K562 (cell line): Measurements from ENCODE around the gene AFAP1. TPM values are rescaled to one million over a fixed set of nuclear protein-coding genes. Genes with fewer than 3 reads are reported as not detected.
A peak's percentile ranks its signal among the peaks of the same experiment; 100 is the strongest.

Experiments used
- ATAC-seq: fragments of 200-7000 bp; cut with Tn5 transposase; 3 replicates; pipeline ENCODE4 v1.9.1; 2020; ENCODE audit warnings: moderate library complexity
- BruUV-seq: library from RNA; stranded (reverse); fragments of 400-500 nt; replicated peaks from 2 replicates; lab custom pipeline; 2021; lab: Mats Ljungman, UMichigan
- CTCF ChIA-PET: fragments of 300-600 bp; formaldehyde crosslinking; extraction: SDS; loops from one replicate; lab custom pipeline; 2021; ENCODE audit warnings: low intra/inter-chr PET ratio; lab: Yijun Ruan, JAX
- POLR2A ChIA-PET: fragments of 300-600, 350-650 bp; sonication (Branson Sonifier 250); formaldehyde crosslinking; extraction: SDS; loops from one replicate; lab custom pipeline; 2021; ENCODE audit warnings: antibody characterized with exemption, inconsistent platforms; lab: Yijun Ruan, JAX
- DNase-seq, 4 experiments: peaks; one replicate each; pipeline versions ENCODE4 v3.0.0 to v3.0.0-alpha.2; 2011 to 2018; ENCODE audit warnings: low spot score in 3 of 4, mixed read lengths in 3 of 4; ENCODE audit errors: extremely low read depth in 1 of 4
- FAIRE-seq: peaks from 2 replicates; lab custom pipeline; 2011; peaks lifted over from hg19 to GRCh38; lab: Jason Lieb, UNC
- H2AFZ ChIP-seq: 2 replicates; pipeline ENCODE4 v1.6.0; 2011; ENCODE audit warnings: low read depth, low read length, control low read depth, inconsistent platforms
- H3K27ac ChIP-seq: fragments of 200-600 bp; 3 replicates; pipeline ENCODE4 v1.8.0; 2011; ENCODE audit warnings: low read depth, mild to moderate bottlenecking, control low read depth, inconsistent platforms, low read length, moderate library complexity, mixed read lengths; ENCODE audit errors: extremely low read depth
- H3K27me3 ChIP-seq, 2 experiments: fragments of 300-600 bp in 1 of 2; 2 replicates in 1 of 2; 3 replicates in 1 of 2; pipeline versions ENCODE4 v1.6.0 to v1.8.0; 2011; ENCODE audit warnings: inconsistent platforms in 2 of 2, low read length in 2 of 2, mild to moderate bottlenecking in 1 of 2, mixed read lengths in 1 of 2, moderate library complexity in 1 of 2; ENCODE audit not compliant: control insufficient read depth in 2 of 2, insufficient read depth in 2 of 2
- H3K36me3 ChIP-seq: fragments of 300-600 bp; 3 replicates; pipeline ENCODE4 v1.8.0; 2011; ENCODE audit warnings: mild to moderate bottlenecking, low read length, inconsistent platforms; ENCODE audit not compliant: control insufficient read depth, insufficient read depth
- H3K4me1 ChIP-seq, 2 experiments: fragments of 200-600 bp in 1 of 2; replicated peaks in 1 of 2; 2 replicates in 1 of 2; 3 replicates in 1 of 2; pipeline versions ENCODE4 v1.5.1 to v1.8.0; 2011; ENCODE audit warnings: inconsistent platforms in 2 of 2, low read length in 2 of 2, mild to moderate bottlenecking in 1 of 2, mixed read lengths in 1 of 2, moderate library complexity in 1 of 2; ENCODE audit not compliant: control insufficient read depth in 2 of 2, insufficient read depth in 2 of 2
- H3K4me2 ChIP-seq: 2 replicates; pipeline ENCODE4 v1.6.1; 2011; ENCODE audit warnings: low read length, control low read depth, inconsistent platforms, mixed read lengths; ENCODE audit not compliant: insufficient read depth
- H3K4me3 ChIP-seq: fragments of 200-600 bp; sonication (generic), shearing (Covaris generic); 2 replicates; pipeline ENCODE4 v1.5.1; 2016; ENCODE audit warnings: control low read depth, inconsistent platforms
- H3K79me2 ChIP-seq: fragments of 200-600 bp; 3 replicates; pipeline ENCODE4 v1.8.0; 2011; ENCODE audit warnings: low read length, inconsistent platforms; ENCODE audit not compliant: control insufficient read depth, insufficient read depth
- H3K9ac ChIP-seq, 2 experiments: 2 replicates each; pipeline versions ENCODE4 v1.6.0 to v1.6.1; 2011; ENCODE audit warnings: low read depth in 2 of 2, low read length in 2 of 2, control low read depth in 1 of 2, inconsistent platforms in 1 of 2, mild to moderate bottlenecking in 1 of 2, mixed read lengths in 1 of 2; ENCODE audit not compliant: insufficient read depth in 1 of 2
- H3K9me1 ChIP-seq: one replicate; pipeline ENCODE4 v1.6.0; 2011; ENCODE audit warnings: inconsistent platforms, mild to moderate bottlenecking, low read length, moderate library complexity; ENCODE audit not compliant: control insufficient read depth, insufficient read depth
- H3K9me3 ChIP-seq: replicated peaks from 2 replicates; pipeline ENCODE4 v1.5.1; 2011; ENCODE audit warnings: low read depth, low read length, inconsistent platforms; ENCODE audit not compliant: control insufficient read depth, insufficient read depth
- H4K20me1 ChIP-seq: replicated peaks from 2 replicates; pipeline ENCODE4 v1.6.1; 2011; ENCODE audit warnings: low read length, inconsistent platforms, mixed read lengths; ENCODE audit not compliant: control insufficient read depth, insufficient read depth
- ATF1 ChIP-seq, 2 experiments: fragments of 450-650 bp in 1 of 2; IDR thresholded peaks; 2 replicates each; pipeline ENCODE4 v1.6.1; 2016; ENCODE audit warnings: missing compliant biosample characterization in 1 of 2, missing genetic modification characterization in 1 of 2
- C11orf30 ChIP-seq: fragments of 450-650 bp; IDR thresholded peaks from 2 replicates; pipeline ENCODE4 v1.6.1; 2016; ENCODE audit warnings: low read depth, mild to moderate bottlenecking
- CBX1 ChIP-seq: sonication (generic); IDR thresholded peaks from 2 replicates; pipeline ENCODE4 v1.6.1; 2016; ENCODE audit warnings: antibody characterized with exemption, low read depth, mild to moderate bottlenecking
- DIDO1 ChIP-seq: fragments of 450-650 bp; IDR thresholded peaks from 2 replicates; pipeline ENCODE4 v1.6.1; 2016; ENCODE audit warnings: low read depth, missing biosample characterization, missing genetic modification characterization
- FOXM1 ChIP-seq, 2 experiments: fragments of 450-650 bp in 1 of 2; sonication (generic) in 1 of 2; formaldehyde crosslinking in 1 of 2; IDR thresholded peaks; 2 replicates each; pipeline versions ENCODE4 v1.6.1 to v1.9.0; 2017 to 2022; ENCODE audit warnings: low read depth in 2 of 2, mild to moderate bottlenecking in 2 of 2, missing genetic modification reagents in 1 of 2, moderate library complexity in 1 of 2
- GTF2E2 ChIP-seq: fragments of 200-800 bp; sonication (Bioruptor generic); IDR thresholded peaks from 2 replicates; pipeline ENCODE4 v1.6.1; 2016; ENCODE audit warnings: missing genetic modification characterization, missing compliant biosample characterization
- MAFK ChIP-seq: IDR thresholded peaks from 2 replicates; pipeline ENCODE4 v1.6.1; 2011; ENCODE audit warnings: low read length, improper control_type of control experiment
- NCOA4 ChIP-seq: fragments of 450-650 bp; IDR thresholded peaks from 2 replicates; pipeline ENCODE4 v1.6.1; 2018; ENCODE audit warnings: mild to moderate bottlenecking; ENCODE audit not compliant: partially characterized antibody
- POLR2B ChIP-seq: fragments of 450-650 bp; IDR thresholded peaks from 2 replicates; pipeline ENCODE4 v1.6.1; 2018; ENCODE audit warnings: low read depth; ENCODE audit not compliant: partially characterized antibody
- POU5F1 ChIP-seq: fragments of 150-350 bp; IDR thresholded peaks from 2 replicates; pipeline ENCODE4 v1.6.1; 2014; ENCODE audit warnings: borderline replicate concordance, low read length, low read depth, mild to moderate bottlenecking; ENCODE audit not compliant: partially characterized antibody
- RBFOX2 ChIP-seq: fragments of 200-400 bp; formaldehyde crosslinking; IDR thresholded peaks from 2 replicates; pipeline ENCODE4 v1.6.1; 2017; ENCODE audit warnings: low read depth, mild to moderate bottlenecking, low read length, moderate library complexity
- SMARCA4 ChIP-seq: fragments of 450-650 bp; IDR thresholded peaks from 2 replicates; pipeline ENCODE4 v1.6.1; 2016
- SRSF1 ChIP-seq: fragments of 200-400 bp; formaldehyde crosslinking; IDR thresholded peaks from 2 replicates; pipeline ENCODE4 v1.6.1; 2017; ENCODE audit warnings: mild to moderate bottlenecking, low read depth, low read length, moderate library complexity
- TBL1XR1 ChIP-seq, 2 experiments: IDR thresholded peaks; 2 replicates each; pipeline ENCODE4 v1.6.1; 2012; ENCODE audit warnings: improper control_type of control experiment in 2 of 2, low read length in 2 of 2, mild to moderate bottlenecking in 1 of 2
- TRIM28 ChIP-seq: fragments of 450-650 bp; IDR thresholded peaks from 2 replicates; pipeline ENCODE4 v1.6.1; 2017
- XRCC5 ChIP-seq: fragments of 200-400 bp; formaldehyde crosslinking; IDR thresholded peaks from 2 replicates; pipeline ENCODE4 v1.6.1; 2017; ENCODE audit warnings: low read depth, mild to moderate bottlenecking, low read length
- YBX1 ChIP-seq: fragments of 450-650 bp; IDR thresholded peaks from 2 replicates; pipeline ENCODE4 v1.7.1; 2016; ENCODE audit warnings: mild to moderate bottlenecking
- ZC3H11A ChIP-seq: IDR thresholded peaks from 2 replicates; pipeline ENCODE4 v1.6.1; 2012; ENCODE audit warnings: low read depth, low read length, improper control_type of control experiment
- ZNF143 ChIP-seq: sonication (generic); formaldehyde crosslinking; IDR thresholded peaks from 2 replicates; pipeline ENCODE4 v1.9.0; 2022; ENCODE audit warnings: mild to moderate bottlenecking, missing genetic modification reagents
- WGBS: fragments of 100-300 bp; shearing (Covaris generic); methylation state at CpG from one replicate; pipeline ENCODE4 v1.1.6; 2016; ENCODE audit warnings: low coverage, mixed read lengths; ENCODE audit not compliant: insufficient coverage; ENCODE audit errors: missing lambda C conversion rate; 5-methylcytosine and 5-hydroxymethylcytosine counted together
- in situ Hi-C: fragments of 300-500 bp; cut with MboI; formaldehyde crosslinking; loops from 4 replicates; pipeline ENCODE4 v1.15.0; 2018; ENCODE audit warnings: inconsistent platforms, mixed read lengths
- intact Hi-C: fragments of 100-400 bp; cut with micrococcal nuclease; formaldehyde crosslinking; loops from 2 replicates; pipeline ENCODE4 v1.14.2; 2022
- polyA plus RNA-seq, 8 experiments: library from polyadenylated mRNA; depleted of rRNA in 4 of 8; stranded (reverse) in 5 of 8; unstranded in 3 of 8; fragments of >200 nt; fragmentation: Nextera tagmentation in 2 of 8; fragmentation: Illumina TruSeq in 1 of 8; extraction: Ambion mirVana in 2 of 8; extraction: Trizol in 1 of 8; gene quantifications; 2 replicates each; pipeline versions ENCODE4 v1.2.1 to v1.2.3, GENCODE V29; 2011 to 2014; ENCODE audit warnings: inconsistent platforms in 1 of 8, missing spikeins in 1 of 8
- total RNA-seq, 7 experiments: library from RNA; depleted of rRNA in 6 of 7; stranded (reverse); fragments of >200 nt in 6 of 7; fragmentation: Illumina TruSeq in 2 of 7; extraction: Trizol in 2 of 7; gene quantifications; 2 replicates each; pipeline versions ENCODE4 v1.2.1 to v1.2.3, GENCODE V29; 2011 to 2021; ENCODE audit warnings: low replicate concordance in 1 of 7
- TF ChIP-seq, protein P1 (sequence below): fragments of 250-450 bp; sonication (Bioruptor Pico); IDR thresholded peaks from 2 replicates; pipeline ENCODE4 v1.9.0; 2021; ENCODE audit warnings: mild to moderate bottlenecking, inconsistent platforms
- TF ChIP-seq, protein P2 (sequence below): sonication (generic); formaldehyde crosslinking; IDR thresholded peaks from 2 replicates; pipeline ENCODE4 v1.8.0; 2022; ENCODE audit warnings: missing genetic modification reagents, mild to moderate bottlenecking, moderate library complexity, borderline replicate concordance

Gene AFAP1
- total and polyA plus RNA-seq, 9 of the 15 experiments (the other 6 are each of a cell fraction or from before 2014, with no cell fraction given): 0.07 to 0.42 (median 0.12) TPM; not detected in 1

DNA sequence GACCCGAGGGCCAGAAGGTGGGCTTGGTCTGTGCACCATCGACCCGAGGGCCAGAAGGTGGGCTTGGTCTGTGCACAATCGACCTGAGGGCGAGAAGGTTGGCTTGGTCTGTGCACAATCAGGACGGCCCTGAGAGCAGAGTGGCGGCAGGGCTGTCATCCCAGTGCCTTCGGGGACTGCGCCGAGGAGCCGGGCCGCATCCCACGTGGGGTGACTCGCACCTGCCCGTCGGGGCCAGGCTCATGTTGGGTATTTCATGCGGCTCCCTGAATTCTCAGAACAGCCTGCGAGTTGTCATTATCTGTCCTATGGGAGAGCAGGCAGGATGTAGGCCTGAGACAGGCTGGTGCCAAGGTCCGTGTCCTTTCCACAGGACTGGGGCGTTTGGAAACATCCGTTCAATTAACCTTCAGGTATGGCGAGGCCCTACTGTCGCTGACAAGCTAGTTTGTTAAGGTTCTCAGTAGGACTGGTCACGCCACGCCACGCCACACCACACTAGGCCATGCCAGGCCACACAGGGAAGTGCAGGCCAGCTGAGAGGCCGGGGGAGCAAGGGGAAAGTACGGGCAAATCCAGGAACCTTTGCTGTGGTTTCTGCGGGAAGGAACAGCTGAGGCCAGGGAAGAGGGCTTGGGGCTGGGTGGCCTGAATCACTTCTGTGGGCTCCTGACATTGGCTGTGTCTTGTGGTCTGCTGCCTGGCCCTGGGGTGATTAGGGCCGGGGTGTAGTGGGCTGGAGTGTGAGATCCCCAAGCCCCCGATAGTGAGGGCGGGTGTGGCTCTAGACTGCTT lies 182.9 kb downstream of the AFAP1 start:
- no peak for DNase-seq
- in situ Hi-C loops (no loop called here), intact Hi-C loops (no loop called here)
- no peak overlapping the region for H3K27ac ChIP-seq
- H3K4me2 ChIP-seq: peak overlapping the region; percentile 24; the same call in 1 of the 2 replicates
- ChIA-PET POLR2A (no interaction called here), CTCF (no interaction called here)
- peaks cover 5 to 48% of the 10 kb centered on the region in 2 experiments; a peak in 3 of 5 replicates for H3K4me1 ChIP-seq
- no peak for ATAC-seq
- no peak overlapping the region for H2AFZ ChIP-seq
- no TSS peak for BruUV-seq
- H3K79me2 ChIP-seq: peaks cover 51% of the 10 kb centered on the region
- 49% methylated on average over 29 of the region's 32 CpGs for WGBS
- no peak overlapping the region for H3K4me3 ChIP-seq
- H3K27me3 ChIP-seq: no peaks in the 10 kb centered on the region
- peaks cover 3% of the 10 kb centered on the region for H4K20me1 ChIP-seq
- H3K9me1 ChIP-seq: no peaks in the 10 kb centered on the region
- no peaks in the 10 kb centered on the region; the same call in 1 of the 2 replicates for H3K9me3 ChIP-seq
- peaks cover 4% of the 10 kb centered on the region; the same call in 1 of the 3 replicates for H3K36me3 ChIP-seq
- no peak for FAIRE-seq
- H3K9ac ChIP-seq: peak overlapping the region in 1 of 2 experiments; percentile 68; a peak in 1 of 4 replicates
- TF ChIP-seq POLR2B: no peak
- TF ChIP-seq TRIM28: no peak
- no peak for TF ChIP-seq GTF2E2 (tag)
- TF ChIP-seq DIDO1 (tag): no peak
- TF ChIP-seq NCOA4: no peak
- TF ChIP-seq, protein P1, sequence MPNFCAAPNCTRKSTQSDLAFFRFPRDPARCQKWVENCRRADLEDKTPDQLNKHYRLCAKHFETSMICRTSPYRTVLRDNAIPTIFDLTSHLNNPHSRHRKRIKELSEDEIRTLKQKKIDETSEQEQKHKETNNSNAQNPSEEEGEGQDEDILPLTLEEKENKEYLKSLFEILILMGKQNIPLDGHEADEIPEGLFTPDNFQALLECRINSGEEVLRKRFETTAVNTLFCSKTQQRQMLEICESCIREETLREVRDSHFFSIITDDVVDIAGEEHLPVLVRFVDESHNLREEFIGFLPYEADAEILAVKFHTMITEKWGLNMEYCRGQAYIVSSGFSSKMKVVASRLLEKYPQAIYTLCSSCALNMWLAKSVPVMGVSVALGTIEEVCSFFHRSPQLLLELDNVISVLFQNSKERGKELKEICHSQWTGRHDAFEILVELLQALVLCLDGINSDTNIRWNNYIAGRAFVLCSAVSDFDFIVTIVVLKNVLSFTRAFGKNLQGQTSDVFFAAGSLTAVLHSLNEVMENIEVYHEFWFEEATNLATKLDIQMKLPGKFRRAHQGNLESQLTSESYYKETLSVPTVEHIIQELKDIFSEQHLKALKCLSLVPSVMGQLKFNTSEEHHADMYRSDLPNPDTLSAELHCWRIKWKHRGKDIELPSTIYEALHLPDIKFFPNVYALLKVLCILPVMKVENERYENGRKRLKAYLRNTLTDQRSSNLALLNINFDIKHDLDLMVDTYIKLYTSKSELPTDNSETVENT (CRISPR knock-in tag): no peak
- TF ChIP-seq TBL1XR1 (IDR thresholded peaks at IDR 0.05; ENCODE audit: low read length in 2 of 2): no peak
- TF ChIP-seq MAFK: no peak
- TF ChIP-seq CBX1: 0 out of 2 replicates have a peak, but pooled peaks have one; percentile 21
- TF ChIP-seq ATF1 (CRISPR knock-in tag; IDR thresholded peaks at IDR 0.05): no peak
- no peak for TF ChIP-seq ATF1 (tag; IDR thresholded peaks at IDR 0.05)
- TF ChIP-seq C11orf30: no peak
- TF ChIP-seq YBX1: no peak
- peak; percentile 34; the same call in 1 of the 2 replicates for TF ChIP-seq RBFOX2
- TF ChIP-seq SRSF1: no peak
- TF ChIP-seq, protein P2, sequence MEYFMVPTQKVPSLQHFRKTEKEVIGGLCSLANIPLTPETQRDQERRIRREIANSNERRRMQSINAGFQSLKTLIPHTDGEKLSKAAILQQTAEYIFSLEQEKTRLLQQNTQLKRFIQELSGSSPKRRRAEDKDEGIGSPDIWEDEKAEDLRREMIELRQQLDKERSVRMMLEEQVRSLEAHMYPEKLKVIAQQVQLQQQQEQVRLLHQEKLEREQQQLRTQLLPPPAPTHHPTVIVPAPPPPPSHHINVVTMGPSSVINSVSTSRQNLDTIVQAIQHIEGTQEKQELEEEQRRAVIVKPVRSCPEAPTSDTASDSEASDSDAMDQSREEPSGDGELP (CRISPR knock-in tag): peak; percentile 47; the same call in 1 of the 2 replicates
- TF ChIP-seq FOXM1 (IDR thresholded peaks at IDR 0.05; ENCODE audit: low read depth): no peak
- TF ChIP-seq FOXM1 (CRISPR knock-in tag; IDR thresholded peaks at IDR 0.05; ENCODE audit: low read depth): no peak
- TF ChIP-seq SMARCA4: no peak
- TF ChIP-seq POU5F1: no peak
- TF ChIP-seq ZNF143 (CRISPR knock-in tag): no peak
- no peak for TF ChIP-seq XRCC5
- TF ChIP-seq ZC3H11A: no peak
